ENCODE results near the gene PRKG1. TPM values are rescaled to one million over a fixed set of nuclear protein-coding genes. Genes with fewer than 3 reads are reported as not detected.
"Not testable (repeated sequence)": the region's sequence is repeated elsewhere in the genome, so short reads cannot be mapped to it uniquely, and the experiment has no call there.

Gene PRKG1
- total RNA-seq, 1 experiment from 2014 or later, result not detected

GRCh38 chr10:51532044-51532443 lies 457.8 kb downstream of the PRKG1 start:
- in situ Hi-C loops (cut with HindIII; ENCODE audit: low pct_unique_long_range_greater_than_20kb, low sequenced_read_pairs), result no loop called here
- DNase-seq (ENCODE audit: low read depth), result no peak

- in situ Hi-C loops (cut with HindIII; ENCODE audit: low pct_unique_long_range_greater_than_20kb, low sequenced_read_pairs), result no loop called here
- no peak for DNase-seq (ENCODE audit: low read depth)
These were observed 468.6 kb downstream of the PRKG1 start for GRCh38 chr10:51542853-51543252.

- DNase-seq (ENCODE audit: low read depth), result no peak
- in situ Hi-C loops (cut with HindIII; ENCODE audit: low pct_unique_long_range_greater_than_20kb, low sequenced_read_pairs), result no loop called here
These were observed 470.6 kb downstream of the PRKG1 start for GRCh38 chr10:51544933-51545332.

GRCh38 chr10:51547941-51548340 lies 473.7 kb downstream of the PRKG1 start:
- DNase-seq (ENCODE audit: low read depth), result no peak
- in situ Hi-C loops (cut with HindIII; ENCODE audit: low pct_unique_long_range_greater_than_20kb, low sequenced_read_pairs), result no loop called here

- in situ Hi-C loops (cut with HindIII; ENCODE audit: low pct_unique_long_range_greater_than_20kb, low sequenced_read_pairs), result no loop called here
- no peak for DNase-seq (ENCODE audit: low read depth)
These were observed 478.6 kb downstream of the PRKG1 start for GRCh38 chr10:51552879-51553278.

GRCh38 chr10:51564896-51565510 lies 490.7 kb downstream of the PRKG1 start:
- no peak for DNase-seq (ENCODE audit: low read depth)
- in situ Hi-C loops (cut with HindIII; ENCODE audit: low pct_unique_long_range_greater_than_20kb, low sequenced_read_pairs), result no loop called here

GRCh38 chr10:51567271-51567670 lies 493.0 kb downstream of the PRKG1 start:
- in situ Hi-C loops (cut with HindIII; ENCODE audit: low pct_unique_long_range_greater_than_20kb, low sequenced_read_pairs), result no loop called here
- DNase-seq (ENCODE audit: low read depth), result no peak

- in situ Hi-C loops (cut with HindIII; ENCODE audit: low pct_unique_long_range_greater_than_20kb, low sequenced_read_pairs), result no loop called here
- DNase-seq (ENCODE audit: low read depth), result no peak
These were observed 495.2 kb downstream of the PRKG1 start for GRCh38 chr10:51569467-51569866.

GRCh38 chr10:51574248-51575048 lies 500.2 kb downstream of the PRKG1 start:
- no peak for DNase-seq (ENCODE audit: low read depth)
- in situ Hi-C loops (cut with HindIII; ENCODE audit: low pct_unique_long_range_greater_than_20kb, low sequenced_read_pairs), result no loop called here

GRCh38 chr10:51581196-51581595 lies 506.9 kb downstream of the PRKG1 start:
- in situ Hi-C loops (cut with HindIII; ENCODE audit: low pct_unique_long_range_greater_than_20kb, low sequenced_read_pairs), result not testable (repeated sequence)

GRCh38 chr10:51583976-51584375 lies 509.7 kb downstream of the PRKG1 start:
- DNase-seq (ENCODE audit: low read depth), result no peak
- in situ Hi-C loops (cut with HindIII; ENCODE audit: low pct_unique_long_range_greater_than_20kb, low sequenced_read_pairs), result no loop called here

More at GRCh38 chr10:51581196-51581595, 506.9 kb downstream of the PRKG1 start:
- DNase-seq (ENCODE audit: low read depth), result not testable (repeated sequence)

- in situ Hi-C loops (cut with HindIII; ENCODE audit: low pct_unique_long_range_greater_than_20kb, low sequenced_read_pairs), result no loop called here
- DNase-seq (ENCODE audit: low read depth), result no peak
These were observed 511.5 kb downstream of the PRKG1 start for GRCh38 chr10:51585742-51586141.

GRCh38 chr10:51588984-51589383 lies 514.7 kb downstream of the PRKG1 start:
- in situ Hi-C loops (cut with HindIII; ENCODE audit: low pct_unique_long_range_greater_than_20kb, low sequenced_read_pairs), result no loop called here
- DNase-seq (ENCODE audit: low read depth), result no peak

GRCh38 chr10:51590818-51591217 lies 516.5 kb downstream of the PRKG1 start:
- in situ Hi-C loops (cut with HindIII; ENCODE audit: low pct_unique_long_range_greater_than_20kb, low sequenced_read_pairs), result no loop called here
- DNase-seq (ENCODE audit: low read depth), result no peak

- in situ Hi-C loops (cut with HindIII; ENCODE audit: low pct_unique_long_range_greater_than_20kb, low sequenced_read_pairs), result no loop called here
- no peak for DNase-seq (ENCODE audit: low read depth)
These were observed 522.4 kb downstream of the PRKG1 start for GRCh38 chr10:51596695-51597094.

GRCh38 chr10:51599647-51600046 lies 525.4 kb downstream of the PRKG1 start:
- in situ Hi-C loops (cut with HindIII; ENCODE audit: low pct_unique_long_range_greater_than_20kb, low sequenced_read_pairs), result no loop called here
- DNase-seq (ENCODE audit: low read depth), result no peak

GRCh38 chr10:51602326-51602725 lies 528.0 kb downstream of the PRKG1 start:
- peak; percentile 8 for DNase-seq (ENCODE audit: low read depth)
- in situ Hi-C loops (cut with HindIII; ENCODE audit: low pct_unique_long_range_greater_than_20kb, low sequenced_read_pairs), result no loop called here

GRCh38 chr10:51604579-51604978 lies 530.3 kb downstream of the PRKG1 start:
- in situ Hi-C loops (cut with HindIII; ENCODE audit: low pct_unique_long_range_greater_than_20kb, low sequenced_read_pairs), result no loop called here
- no peak for DNase-seq (ENCODE audit: low read depth)

- in situ Hi-C loops (cut with HindIII; ENCODE audit: low pct_unique_long_range_greater_than_20kb, low sequenced_read_pairs), result no loop called here
- peak; percentile 33 for DNase-seq (ENCODE audit: low read depth)
These were observed 532.7 kb downstream of the PRKG1 start for GRCh38 chr10:51606825-51607462.
